H9 (cell line): ENCODE data around the gene INSM1. TPM values are rescaled to one million over a fixed set of nuclear protein-coding genes. Genes with fewer than 3 reads are reported as not detected.

Experiments used
- DNase-seq: peaks from one replicate; pipeline ENCODE4 v3.0.0-alpha.2; 2017
- H2AFZ ChIP-seq: one replicate; pipeline ENCODE4 v1.6.1; 2013; ENCODE audit warnings: mild to moderate bottlenecking, low read length, control low read depth, moderate library complexity
- H2AK5ac ChIP-seq: 2 replicates; pipeline ENCODE4 v1.6.1; 2013; ENCODE audit warnings: low read length, control low read depth, mixed read lengths; ENCODE audit not compliant: insufficient read length
- H2BK120ac ChIP-seq: one replicate; pipeline ENCODE4 v1.6.1; 2013; ENCODE audit warnings: low read depth, mild to moderate bottlenecking, low read length, control low read depth, inconsistent platforms; ENCODE audit not compliant: poor library complexity, severe bottlenecking
- H2BK12ac ChIP-seq: 2 replicates; pipeline ENCODE4 v1.6.1; 2013; ENCODE audit warnings: low read length, control low read depth, mixed read lengths, low read depth; ENCODE audit not compliant: insufficient read length
- H2BK15ac ChIP-seq: 2 replicates; pipeline ENCODE4 v1.6.1; 2013; ENCODE audit warnings: low read depth, low read length, control low read depth
- H2BK20ac ChIP-seq: one replicate; pipeline ENCODE4 v1.6.1; 2013; ENCODE audit warnings: low read depth, mild to moderate bottlenecking, low read length, control low read depth, inconsistent platforms; ENCODE audit not compliant: poor library complexity, severe bottlenecking
- H2BK5ac ChIP-seq: 2 replicates; pipeline ENCODE4 v1.6.1; 2013; ENCODE audit warnings: low read length, control low read depth, mixed read lengths; ENCODE audit not compliant: insufficient read length
- H3K14ac ChIP-seq: 2 replicates; pipeline ENCODE4 v1.6.1; 2013; ENCODE audit warnings: low read length, control low read depth; ENCODE audit not compliant: insufficient read depth
- H3K18ac ChIP-seq: 2 replicates; pipeline ENCODE4 v1.6.1; 2013; ENCODE audit warnings: low read depth, mild to moderate bottlenecking, mixed read lengths, low read length, control low read depth; ENCODE audit not compliant: insufficient read length
- H3K23ac ChIP-seq: 2 replicates; pipeline ENCODE4 v1.6.1; 2013; ENCODE audit warnings: low read length, control low read depth, mixed read lengths, low read depth; ENCODE audit not compliant: insufficient read length
- H3K23me2 ChIP-seq: 2 replicates; pipeline ENCODE4 v1.6.1; 2013; ENCODE audit warnings: low read depth, mild to moderate bottlenecking, mixed read lengths, low read length, control low read depth; ENCODE audit not compliant: insufficient read length, poor library complexity, severe bottlenecking
- H3K27ac ChIP-seq: 2 replicates; pipeline ENCODE4 v1.5.1; 2013; ENCODE audit warnings: low read length, control low read depth, mixed read lengths, low read depth; ENCODE audit not compliant: insufficient read length
- H3K27me3 ChIP-seq: 2 replicates; pipeline ENCODE4 v1.6.1; 2013; ENCODE audit warnings: low read length, control low read depth, inconsistent platforms; ENCODE audit not compliant: insufficient read depth
- H3K4ac ChIP-seq: 2 replicates; pipeline ENCODE4 v1.6.1; 2013; ENCODE audit warnings: low read depth, mild to moderate bottlenecking, control low read depth, inconsistent platforms, low read length, moderate library complexity
- H3K4me1 ChIP-seq: 2 replicates; pipeline ENCODE4 v1.6.1; 2013; ENCODE audit warnings: low read length, control low read depth, inconsistent platforms; ENCODE audit not compliant: insufficient read depth
- H3K4me2 ChIP-seq: 2 replicates; pipeline ENCODE4 v1.6.1; 2013; ENCODE audit warnings: low read length, control low read depth, mixed read lengths; ENCODE audit not compliant: insufficient read length, insufficient read depth
- H3K56ac ChIP-seq: 2 replicates; pipeline ENCODE4 v1.6.1; 2013; ENCODE audit warnings: low read depth, mild to moderate bottlenecking, mixed read lengths, low read length, control low read depth; ENCODE audit not compliant: insufficient read length
- H3K79me1 ChIP-seq: 2 replicates; pipeline ENCODE4 v1.6.1; 2013; ENCODE audit warnings: low read depth, mild to moderate bottlenecking, moderate library complexity, low read length, control low read depth, inconsistent platforms; ENCODE audit not compliant: insufficient read depth, poor library complexity, severe bottlenecking
- H3K79me2 ChIP-seq: 2 replicates; pipeline ENCODE4 v1.6.1; 2013; ENCODE audit warnings: low read length, control low read depth, inconsistent platforms; ENCODE audit not compliant: insufficient read depth
- H3K9ac ChIP-seq: 2 replicates; pipeline ENCODE4 v1.6.1; 2013; ENCODE audit warnings: low read length, control low read depth, mixed read lengths; ENCODE audit not compliant: insufficient read length; ENCODE audit errors: extremely low read depth
- H3K9me3 ChIP-seq: one replicate; pipeline ENCODE4 v1.6.1; 2013; ENCODE audit warnings: low read depth, low read length, inconsistent platforms; ENCODE audit not compliant: control insufficient read depth
- H3T11ph ChIP-seq: one replicate; pipeline ENCODE4 v1.6.1; 2013; ENCODE audit warnings: mild to moderate bottlenecking, low read length, control low read depth, inconsistent platforms
- H4K20me1 ChIP-seq: one replicate; pipeline ENCODE4 v1.6.1; 2013; ENCODE audit not compliant: control insufficient read depth, insufficient read length, insufficient read depth
- H4K5ac ChIP-seq: 2 replicates; pipeline ENCODE4 v1.6.1; 2013; ENCODE audit warnings: low read depth, mild to moderate bottlenecking, mixed read lengths, low read length, control low read depth; ENCODE audit not compliant: insufficient read length
- H4K8ac ChIP-seq: replicated peaks from 2 replicates; pipeline ENCODE4 v1.6.1; 2013; ENCODE audit warnings: low read length, control low read depth, mixed read lengths, low read depth; ENCODE audit not compliant: insufficient read length
- H4K91ac ChIP-seq: 2 replicates; pipeline ENCODE4 v1.6.1; 2013; ENCODE audit warnings: low read depth, mild to moderate bottlenecking, moderate library complexity, mixed read lengths, low read length, control low read depth; ENCODE audit not compliant: insufficient read length
- H3K27ac Mint-ChIP-seq, 3 experiments: 2 replicates in 2 of 3; 3 replicates in 1 of 3; pipeline ENCODE4 v1.8.0; 2020 to 2021; ENCODE audit warnings: mixed read lengths in 3 of 3, mild to moderate bottlenecking in 1 of 3, moderate library complexity in 1 of 3
- H3K27me3 Mint-ChIP-seq: 2 replicates; pipeline ENCODE4 v1.8.0; 2021; ENCODE audit warnings: low read depth, mild to moderate bottlenecking, moderate library complexity, mixed read lengths
- H3K36me3 Mint-ChIP-seq, 3 experiments: 2 replicates in 2 of 3; 3 replicates in 1 of 3; pipeline ENCODE4 v1.8.0; 2020 to 2021; ENCODE audit warnings: low read depth in 3 of 3, mixed read lengths in 3 of 3; ENCODE audit not compliant: insufficient read depth in 1 of 3
- H3K4me1 Mint-ChIP-seq, 2 experiments: 2 replicates each; pipeline ENCODE4 v1.8.0; 2020; ENCODE audit warnings: mixed read lengths in 2 of 2
- H3K4me3 Mint-ChIP-seq, 2 experiments: 2 replicates in 1 of 2; 3 replicates in 1 of 2; pipeline ENCODE4 v1.8.0; 2020 to 2021; ENCODE audit warnings: mild to moderate bottlenecking in 2 of 2, mixed read lengths in 2 of 2, moderate library complexity in 1 of 2
- H3K9me3 Mint-ChIP-seq, 2 experiments: 2 replicates in 1 of 2; 3 replicates in 1 of 2; pipeline ENCODE4 v1.8.0; 2020; ENCODE audit warnings: mild to moderate bottlenecking in 2 of 2, mixed read lengths in 2 of 2, moderate library complexity in 1 of 2
- WGBS: extraction: QIAGEN DNeasy Blood & Tissue Kit; methylation state at CpG from one replicate; pipeline ENCODE4 v1.1.7; 2013; ENCODE audit warnings: missing lambda C conversion rate, low lambda C conversion rate, mixed read lengths; ENCODE audit not compliant: insufficient read length; ENCODE audit errors: extremely low coverage; 5-methylcytosine and 5-hydroxymethylcytosine counted together
- total RNA-seq: library from RNA; stranded (reverse); gene quantifications from 2 replicates; pipeline ENCODE4 v1.2.1, GENCODE V29; 2021
- TF ChIP-seq, protein P1 (sequence below): fragments of 200-600 bp; sonication (generic); conservative IDR thresholded peaks from 3 replicates; pipeline ENCODE4 v1.8.0; 2021; ENCODE audit warnings: antibody characterized with exemption, mild to moderate bottlenecking

Gene INSM1
- total RNA-seq, 1 experiment from 2014 or later: 0.83 TPM

DNA sequence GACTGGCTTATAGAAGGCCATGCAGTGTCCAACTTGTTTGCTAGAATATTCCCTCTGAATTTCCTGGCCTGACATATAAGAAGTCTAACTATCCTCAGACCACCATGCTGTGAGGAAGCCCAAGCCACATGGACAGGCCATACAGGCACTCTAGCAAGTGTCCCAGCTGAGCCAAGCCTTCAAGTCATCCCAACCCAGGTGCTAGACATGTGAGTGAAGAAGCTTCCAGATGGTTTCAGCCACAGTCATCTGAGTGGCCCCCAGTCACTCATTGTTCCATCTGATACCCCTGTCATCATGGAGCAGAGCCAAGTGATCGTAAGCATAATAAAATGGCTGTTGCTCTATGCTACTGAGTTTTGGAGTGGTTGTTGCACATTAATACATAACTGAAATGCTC, 46.0 kb upstream of the INSM1 start:
- H3K56ac ChIP-seq: no peak overlapping the region
- no peak overlapping the region for H3K4me2 ChIP-seq
- Mint-ChIP-seq H3K4me1 (no peaks in the 10 kb centered on the region), H3K27me3 (peaks cover 2% of the 10 kb centered on the region), H3K9me3 (peaks cover 0 to 3% of the 10 kb centered on the region in 2 experiments; a peak in 2 of 5 replicates), H3K4me3 (no peak overlapping the region), H3K27ac (no peak overlapping the region), H3K36me3 (no peaks in the 10 kb centered on the region)
- no peak overlapping the region for H3K14ac ChIP-seq
- no peak overlapping the region for H2AFZ ChIP-seq
- no peaks in the 10 kb centered on the region for H3K79me2 ChIP-seq
- H3K9ac ChIP-seq: no peak overlapping the region
- no peaks in the 10 kb centered on the region for H3K27me3 ChIP-seq
- H3K27ac ChIP-seq: no peak overlapping the region
- no peak overlapping the region for H3K18ac ChIP-seq
- DNase-seq: no peak
- no peak overlapping the region for H2BK120ac ChIP-seq
- H3K4ac ChIP-seq: no peak overlapping the region
- WGBS: no CpG with 5 or more reads among the region's 1 CpG
- H4K8ac ChIP-seq: no peak overlapping the region
- TF ChIP-seq, protein P1, sequence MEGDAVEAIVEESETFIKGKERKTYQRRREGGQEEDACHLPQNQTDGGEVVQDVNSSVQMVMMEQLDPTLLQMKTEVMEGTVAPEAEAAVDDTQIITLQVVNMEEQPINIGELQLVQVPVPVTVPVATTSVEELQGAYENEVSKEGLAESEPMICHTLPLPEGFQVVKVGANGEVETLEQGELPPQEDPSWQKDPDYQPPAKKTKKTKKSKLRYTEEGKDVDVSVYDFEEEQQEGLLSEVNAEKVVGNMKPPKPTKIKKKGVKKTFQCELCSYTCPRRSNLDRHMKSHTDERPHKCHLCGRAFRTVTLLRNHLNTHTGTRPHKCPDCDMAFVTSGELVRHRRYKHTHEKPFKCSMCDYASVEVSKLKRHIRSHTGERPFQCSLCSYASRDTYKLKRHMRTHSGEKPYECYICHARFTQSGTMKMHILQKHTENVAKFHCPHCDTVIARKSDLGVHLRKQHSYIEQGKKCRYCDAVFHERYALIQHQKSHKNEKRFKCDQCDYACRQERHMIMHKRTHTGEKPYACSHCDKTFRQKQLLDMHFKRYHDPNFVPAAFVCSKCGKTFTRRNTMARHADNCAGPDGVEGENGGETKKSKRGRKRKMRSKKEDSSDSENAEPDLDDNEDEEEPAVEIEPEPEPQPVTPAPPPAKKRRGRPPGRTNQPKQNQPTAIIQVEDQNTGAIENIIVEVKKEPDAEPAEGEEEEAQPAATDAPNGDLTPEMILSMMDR: no peak
- H3K23me2 ChIP-seq: no peaks in the 10 kb centered on the region
- H3K79me1 ChIP-seq: no peaks in the 10 kb centered on the region
- no peak overlapping the region for H2BK12ac ChIP-seq
- no peak overlapping the region for H2BK20ac ChIP-seq
- H2BK15ac ChIP-seq: no peak overlapping the region
- H4K5ac ChIP-seq: no peak overlapping the region
- no peak overlapping the region for H3T11ph ChIP-seq
- no peak overlapping the region for H3K23ac ChIP-seq
- no peak overlapping the region for H2AK5ac ChIP-seq
- no peaks in the 10 kb centered on the region for H3K4me1 ChIP-seq
- no peaks in the 10 kb centered on the region for H3K9me3 ChIP-seq
- no peaks in the 10 kb centered on the region for H4K20me1 ChIP-seq
- no peak overlapping the region for H2BK5ac ChIP-seq
- no peak overlapping the region for H4K91ac ChIP-seq
